ENCODE measurements around the gene CITED1.

- no peak for TF ChIP-seq EZH2 (IDR thresholded peaks at IDR 0.05)
- no peak for TF ChIP-seq POLR2AphosphoS5 (IDR thresholded peaks at IDR 0.05; ENCODE audit: borderline replicate concordance, low read depth, low read length)
- no peak for TF ChIP-seq FOXP2 (optimal IDR thresholded peaks at IDR 0.05; ENCODE audit: control extremely low read depth, extremely low read length, insufficient read depth)
These were observed 10.0 kb downstream of the CITED1 start for GRCh38 chrX:72295745-72296144.

All from SK-N-MC (cell line).